Large intestine (tissue), 3 donors: ENCODE measurements around the gene ARSG. TPM values are rescaled to one million over a fixed set of nuclear protein-coding genes. Genes with fewer than 3 reads are reported as not detected.
"Not testable (repeated sequence)": the region's sequence is repeated elsewhere in the genome, so short reads cannot be mapped to it uniquely, and the experiment has no call there.

Experiments
- DNase-seq, 2 donors: peaks; one replicate each; pipeline versions ENCODE4 v3.0.0 to v3.0.0-alpha.2; 2013
- H3K27ac ChIP-seq: one replicate; pipeline ENCODE4 v1.5.1; 2013; ENCODE audit warnings: low read length
- H3K27me3 ChIP-seq: 2 replicates; pipeline ENCODE4 v1.6.1; 2013; ENCODE audit warnings: low read length; ENCODE audit not compliant: control insufficient read depth, insufficient read depth
- H3K36me3 ChIP-seq: 2 replicates; pipeline ENCODE4 v1.6.1; 2013; ENCODE audit warnings: low read length; ENCODE audit not compliant: control insufficient read depth, insufficient read depth
- H3K4me1 ChIP-seq: one replicate; pipeline ENCODE4 v1.6.1; 2013; ENCODE audit warnings: low read length; ENCODE audit not compliant: control insufficient read depth, insufficient read depth
- H3K4me3 ChIP-seq: one replicate; pipeline ENCODE4 v1.5.1; 2013; ENCODE audit warnings: low read length
- H3K9me3 ChIP-seq: one replicate; pipeline ENCODE4 v1.6.1; 2013; ENCODE audit warnings: mild to moderate bottlenecking, low read depth, low read length, moderate library complexity; ENCODE audit not compliant: control insufficient read depth
- WGBS: methylation state at CpG from one replicate; pipeline ENCODE4 v1.1.5; 2013; ENCODE audit warnings: low lambda C conversion rate; ENCODE audit not compliant: insufficient coverage; 5-methylcytosine and 5-hydroxymethylcytosine counted together
- polyA plus RNA-seq: library from polyadenylated mRNA; unstranded; fragments of 120-200 nt; gene quantifications from one replicate; pipeline ENCODE4 v1.2.1, GENCODE V29; 2013

The ARSG gene
- polyA plus RNA-seq, 1 donor: 1.3 TPM

DNA sequence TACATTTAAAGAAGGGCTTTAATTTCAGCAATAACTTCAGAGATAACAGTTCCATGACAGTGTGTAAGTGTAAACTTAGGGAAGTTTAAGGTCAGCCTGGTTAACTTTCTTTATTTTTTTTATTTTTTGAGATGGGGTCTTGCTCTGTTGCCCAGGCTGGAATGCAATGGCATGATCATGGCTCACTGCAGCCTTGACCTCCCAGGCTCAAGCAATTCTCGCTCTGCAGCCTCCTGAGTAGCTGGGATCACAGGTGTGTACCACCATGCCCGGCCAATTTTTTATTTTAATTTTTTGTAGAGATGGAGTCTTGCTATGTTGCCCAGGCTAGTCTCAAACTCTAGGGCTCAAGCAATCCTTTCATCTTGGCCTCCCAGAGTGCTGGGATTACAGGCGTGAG lies 15.0 kb upstream of the ARSG start:
- not testable (repeated sequence) for H3K36me3 ChIP-seq, H3K4me1 ChIP-seq, H3K27ac ChIP-seq, H3K4me3 ChIP-seq, DNase-seq, H3K27me3 ChIP-seq, H3K9me3 ChIP-seq
- no CpG with 5 or more reads among the region's 3 CpGs for WGBS

DNA sequence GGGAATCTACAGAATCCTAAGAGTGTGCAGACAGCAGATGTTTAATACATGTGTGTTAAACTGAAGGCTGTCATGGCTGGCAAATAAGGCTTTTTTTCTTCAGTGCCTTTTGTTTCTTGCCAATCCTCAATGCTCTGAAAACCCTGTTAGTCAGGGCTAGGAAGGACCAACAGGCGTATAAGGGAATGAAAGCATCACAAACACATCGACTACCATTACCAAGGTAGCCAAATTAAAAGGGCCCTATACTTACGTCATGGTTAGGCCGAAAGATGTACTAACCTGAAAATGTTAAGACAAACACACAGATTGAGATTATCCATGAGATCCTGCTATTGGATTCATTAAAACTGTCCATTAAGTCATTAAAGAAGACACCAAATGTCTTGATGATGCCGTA lies 13.5 kb upstream of the ARSG start:
- H3K27me3 ChIP-seq: no peaks in the 10 kb centered on the region
- no peaks in the 10 kb centered on the region for H3K4me1 ChIP-seq
- H3K27ac ChIP-seq: no peak overlapping the region
- DNase-seq: no peak
- 100% methylated on average over 2 of the region's 5 CpGs for WGBS
- no peaks in the 10 kb centered on the region for H3K36me3 ChIP-seq
- H3K4me3 ChIP-seq: no peak overlapping the region
- no peaks in the 10 kb centered on the region for H3K9me3 ChIP-seq

DNA sequence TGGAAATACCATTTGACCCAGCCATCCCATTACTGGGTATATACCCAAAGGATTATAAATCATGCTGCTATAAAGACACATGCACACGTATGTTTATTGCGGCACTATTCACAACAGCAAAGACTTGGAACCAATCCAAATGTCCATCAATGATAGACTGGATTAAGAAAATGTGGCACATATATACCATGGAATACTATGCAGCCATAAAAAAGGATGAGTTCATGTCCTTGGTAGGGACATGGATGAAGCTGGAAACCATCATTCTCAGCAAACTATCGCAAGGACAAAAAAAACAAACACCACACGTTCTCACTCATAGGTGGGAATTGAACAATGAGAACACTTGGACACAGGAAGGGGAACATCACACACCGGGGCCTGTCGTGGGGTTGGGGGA lies 9.3 kb upstream of the ARSG start:
- WGBS: no CpG with 5 or more reads among the region's 6 CpGs

DNA sequence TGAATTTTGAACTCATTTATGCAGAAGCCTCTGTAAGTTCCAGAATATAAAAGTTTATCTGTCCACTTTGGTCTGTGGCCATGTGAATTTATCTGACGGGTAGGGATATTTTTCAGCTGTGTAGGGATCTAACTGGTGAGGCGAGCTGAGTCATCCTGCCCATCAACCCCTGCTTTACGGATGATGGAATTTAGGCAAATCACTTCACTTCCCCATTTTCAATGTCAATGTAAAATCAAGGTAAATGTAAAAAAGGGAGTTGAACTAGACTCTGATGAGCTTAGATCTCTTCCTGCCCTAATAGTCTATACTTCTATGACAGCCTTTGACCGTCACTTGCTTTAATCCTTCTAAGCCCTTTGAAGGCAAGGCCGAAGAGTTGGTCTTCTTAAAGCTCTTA lies 2.9 kb upstream of the ARSG start:
- Histone ChIP-seq H3K4me3 (no peak overlapping the region), H3K4me1 (no peaks in the 10 kb centered on the region), H3K27me3 (peaks cover 48% of the 10 kb centered on the region), H3K9me3 (peaks cover 3% of the 10 kb centered on the region), H3K36me3 (no peaks in the 10 kb centered on the region), H3K27ac (no peak overlapping the region)
- no CpG with 5 or more reads among the region's 5 CpGs for WGBS
- DNase-seq: no peak

More for the DNA sequence above, 9.3 kb upstream of the ARSG start:
- H3K27ac ChIP-seq, H3K9me3 ChIP-seq, H3K4me3 ChIP-seq, DNase-seq, H3K4me1 ChIP-seq, H3K36me3 ChIP-seq, H3K27me3 ChIP-seq: not testable (repeated sequence)

DNA sequence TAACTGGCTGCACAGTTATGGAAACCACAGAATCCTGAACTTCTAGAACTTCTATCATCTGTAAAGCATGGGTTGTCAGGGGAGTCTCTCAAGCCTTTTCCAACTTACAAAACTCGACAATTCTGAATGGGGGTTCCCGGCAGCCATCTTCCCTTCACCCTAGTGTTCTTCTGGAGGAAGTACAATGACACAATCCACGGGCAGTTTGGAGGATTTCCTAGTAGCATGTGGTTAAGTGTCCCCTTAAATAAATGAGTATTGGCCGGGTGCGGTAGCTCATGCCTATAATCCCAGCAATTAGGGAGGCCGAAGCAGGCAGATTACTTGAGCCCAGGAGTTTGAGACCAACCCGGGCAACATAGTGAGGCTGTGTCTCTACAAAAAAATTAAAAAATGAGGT lies 2.5 kb upstream of the ARSG start:
- Histone ChIP-seq H3K4me3 (no peak overlapping the region), H3K4me1 (no peaks in the 10 kb centered on the region), H3K9me3 (peaks cover 3% of the 10 kb centered on the region), H3K36me3 (no peaks in the 10 kb centered on the region), H3K27me3 (peaks cover 52% of the 10 kb centered on the region), H3K27ac (no peak overlapping the region)
- no peak for DNase-seq
- 73% methylated on average over 4 of the region's 7 CpGs for whole genome bisulfite sequencing

DNA sequence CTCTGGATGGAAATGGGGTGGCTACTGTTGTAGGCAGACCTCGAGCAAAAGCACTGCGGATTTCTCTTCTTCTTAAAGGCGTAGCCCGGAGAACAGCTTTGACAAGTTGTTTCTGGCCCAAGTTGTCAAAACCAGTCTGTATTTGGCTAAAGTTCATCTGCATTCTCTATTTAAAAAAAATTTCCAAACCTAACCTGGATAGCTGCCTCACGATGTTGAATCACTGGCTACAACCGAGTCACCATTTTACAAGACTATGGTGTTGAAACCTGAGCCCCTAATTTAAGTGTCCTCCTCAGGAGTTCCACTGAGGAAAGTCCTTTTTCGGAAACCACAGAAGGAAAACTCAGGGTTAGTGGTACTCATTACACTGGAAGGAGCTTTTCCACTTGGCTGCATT lies 1.8 kb upstream of the ARSG start:
- no CpG with 5 or more reads among the region's 7 CpGs for WGBS
- Histone ChIP-seq H3K9me3 (peaks cover 3% of the 10 kb centered on the region), H3K4me1 (no peaks in the 10 kb centered on the region), H3K27ac (no peak overlapping the region), H3K27me3 (peaks cover 59% of the 10 kb centered on the region), H3K4me3 (no peak overlapping the region), H3K36me3 (no peaks in the 10 kb centered on the region)
- no peak for DNase-seq

DNA sequence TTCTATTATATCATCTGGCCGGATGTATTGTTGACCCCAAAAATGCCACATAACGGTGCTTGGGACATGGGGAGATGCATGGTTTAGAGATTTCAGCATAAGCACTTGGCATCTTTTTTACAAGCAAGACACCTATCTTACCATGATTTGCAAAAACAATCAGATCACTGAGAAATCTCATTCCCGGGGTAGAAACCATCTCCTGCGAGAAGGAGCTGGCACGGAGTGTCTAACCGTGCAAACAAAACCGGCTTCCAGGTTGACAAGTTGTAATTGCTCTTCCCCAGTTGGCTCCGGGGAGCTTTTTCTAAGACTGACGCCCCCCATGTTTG lies 1.4 kb upstream of the ARSG start:
- no peaks in the 10 kb centered on the region for H3K36me3 ChIP-seq
- no peaks in the 10 kb centered on the region for H3K4me1 ChIP-seq
- no peak for DNase-seq
- H3K27me3 ChIP-seq: peaks cover 63% of the 10 kb centered on the region
- no peak overlapping the region for H3K4me3 ChIP-seq
- H3K27ac ChIP-seq: no peak overlapping the region
- peaks cover 3% of the 10 kb centered on the region for H3K9me3 ChIP-seq
- WGBS: no CpG with 5 or more reads among the region's 9 CpGs

DNA sequence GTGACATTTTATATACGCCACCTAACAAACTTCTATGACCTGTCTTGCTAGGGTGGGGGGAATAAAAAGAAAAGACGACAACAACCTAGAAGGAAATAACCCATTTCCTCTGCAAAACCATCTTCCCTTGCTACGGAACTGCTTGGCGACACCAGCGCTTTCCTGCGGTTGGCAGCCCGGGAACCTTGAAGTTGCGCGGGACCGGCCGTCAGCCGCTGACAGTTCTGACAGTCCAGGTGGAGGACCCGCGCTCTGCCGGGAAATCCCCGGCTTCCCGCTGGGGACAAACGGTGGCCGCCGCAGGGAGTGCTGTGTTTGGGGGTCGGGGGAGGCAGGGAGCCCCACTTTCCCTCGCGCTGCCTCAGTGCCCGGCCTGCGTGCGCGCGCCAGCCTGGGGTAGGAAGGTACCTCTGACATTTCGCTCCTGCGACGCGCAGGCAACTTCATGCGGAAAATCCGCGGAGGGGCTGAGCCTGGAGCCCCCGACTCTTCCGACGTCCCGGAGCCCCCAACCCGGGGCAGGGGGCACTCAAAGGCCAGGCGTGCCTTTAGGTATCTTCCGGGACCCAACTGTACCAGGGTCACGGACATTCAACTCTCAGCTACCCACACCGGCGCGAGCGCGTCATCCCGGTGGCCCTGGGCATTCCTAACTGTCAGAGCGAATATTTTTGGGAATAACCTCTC lies 884 bp upstream of the ARSG start:
- Histone ChIP-seq H3K27me3 (peaks cover 65% of the 10 kb centered on the region), H3K27ac (no peak overlapping the region), H3K4me1 (no peaks in the 10 kb centered on the region), H3K36me3 (no peaks in the 10 kb centered on the region), H3K9me3 (peaks cover 3% of the 10 kb centered on the region), H3K4me3 (peak overlapping the region; percentile 24)
- DNase-seq: peak in 1 of 2 donors; percentile 28
- WGBS: no CpG with 5 or more reads among the region's 50 CpGs

DNA sequence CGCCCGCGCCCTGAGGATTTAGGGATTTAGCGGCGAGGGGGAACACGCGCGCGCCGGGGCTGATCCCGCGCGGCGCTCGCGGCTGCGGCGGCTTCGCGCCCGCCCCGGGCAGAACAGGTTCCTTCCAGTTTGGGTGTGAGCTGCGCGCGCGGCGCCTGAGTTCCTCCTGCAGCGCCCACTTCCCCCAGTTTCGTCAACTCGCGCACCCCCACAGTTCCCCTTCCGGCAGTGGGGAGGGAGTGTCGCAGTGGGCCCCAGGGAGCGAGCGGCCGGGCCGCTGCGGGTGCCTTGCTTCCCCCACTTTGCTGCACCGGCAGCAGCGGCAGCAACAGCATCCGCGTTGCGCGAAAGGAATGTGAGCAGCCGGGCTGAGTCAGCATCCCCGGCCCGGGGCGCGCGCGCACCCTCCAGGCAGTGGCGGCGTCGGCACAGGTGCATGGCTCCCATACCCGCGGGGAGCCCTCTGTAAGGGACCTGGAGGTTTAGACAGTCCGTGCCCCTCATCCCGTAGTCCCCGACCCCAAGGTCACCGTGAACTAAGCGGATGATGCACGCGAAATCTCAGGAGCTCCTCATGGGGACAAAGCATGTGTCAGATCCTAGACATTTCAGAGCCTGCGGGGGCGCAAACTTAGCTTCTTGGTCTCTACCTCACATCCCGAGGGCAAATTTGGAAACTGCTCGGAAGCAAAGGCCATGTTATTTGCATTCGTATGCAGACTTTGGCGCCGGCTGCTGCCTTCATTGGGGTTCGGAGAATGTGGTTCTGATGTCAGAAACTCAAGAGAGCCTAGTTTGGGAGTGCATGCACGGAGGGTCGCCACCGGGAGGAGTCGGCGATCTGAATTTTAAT lies 767 bp downstream of the ARSG start:
- peaks cover 71% of the 10 kb centered on the region for H3K27me3 ChIP-seq
- DNase-seq: peak; percentile 28 to 72
- H3K4me3 ChIP-seq: peak overlapping the region; percentile 32
- peak overlapping the region; percentile 26 for H3K27ac ChIP-seq
- no CpG with 5 or more reads among the region's 76 CpGs for WGBS
- peaks cover 3% of the 10 kb centered on the region for H3K9me3 ChIP-seq
- H3K4me1 ChIP-seq: no peaks in the 10 kb centered on the region
- no peaks in the 10 kb centered on the region for H3K36me3 ChIP-seq

DNA sequence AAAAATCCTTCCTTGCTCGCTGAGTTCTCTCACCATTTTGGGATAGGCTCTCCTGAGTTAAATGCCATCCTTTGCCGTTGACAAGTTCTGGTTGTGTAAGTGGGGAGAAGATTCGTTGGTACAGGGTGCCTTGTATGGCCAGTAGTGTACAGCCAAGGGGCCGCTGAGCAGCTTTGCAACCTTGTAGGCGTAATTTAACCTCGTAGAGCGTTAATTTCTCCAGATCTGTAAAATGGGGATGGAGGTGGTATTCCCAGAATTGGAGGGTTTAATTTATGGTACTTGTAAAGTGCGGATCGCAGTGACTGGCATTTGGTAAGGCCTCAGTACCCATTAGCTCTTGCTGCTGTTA lies 1.4 kb downstream of the ARSG start:
- H3K27me3 ChIP-seq: peaks cover 73% of the 10 kb centered on the region
- H3K4me3 ChIP-seq: no peak overlapping the region
- H3K27ac ChIP-seq: peak overlapping the region; percentile 26
- H3K9me3 ChIP-seq: peaks cover 3% of the 10 kb centered on the region
- DNase-seq: no peak
- H3K4me1 ChIP-seq: no peaks in the 10 kb centered on the region
- WGBS: no CpG with 5 or more reads among the region's 9 CpGs
- H3K36me3 ChIP-seq: no peaks in the 10 kb centered on the region
